Osteoblast (primary cell): ENCODE measurements around the gene LRRC53. TPM values are rescaled to one million over a fixed set of nuclear protein-coding genes. Genes with fewer than 3 reads are reported as not detected.

ENCODE experiments used
- DNase-seq: peaks from one replicate; pipeline ENCODE4 v3.0.0; 2011; ENCODE audit warnings: low spot score, mixed read lengths; ENCODE audit not compliant: insufficient read length; ENCODE audit errors: missing footprints
- H2AFZ ChIP-seq: 2 replicates; pipeline ENCODE4 v1.6.0; 2011; ENCODE audit warnings: mild to moderate bottlenecking, low read length
- H3K27ac ChIP-seq: 2 replicates; pipeline ENCODE4 v1.5.1; 2011; ENCODE audit warnings: mild to moderate bottlenecking, low read depth, low read length, moderate library complexity
- H3K27me3 ChIP-seq: 2 replicates; pipeline ENCODE4 v1.6.0; 2012; ENCODE audit warnings: mild to moderate bottlenecking, control low read depth, inconsistent platforms, low read length, moderate library complexity; ENCODE audit not compliant: insufficient read depth
- H3K36me3 ChIP-seq: 2 replicates; pipeline ENCODE4 v1.5.1; 2011; ENCODE audit warnings: mild to moderate bottlenecking, low read length, control low read depth, moderate library complexity; ENCODE audit not compliant: insufficient read depth
- H3K4me1 ChIP-seq: 2 replicates; pipeline ENCODE4 v1.5.1; 2011; ENCODE audit warnings: mild to moderate bottlenecking, low read length, control low read depth, moderate library complexity; ENCODE audit not compliant: insufficient read depth
- H3K4me2 ChIP-seq: 2 replicates; pipeline ENCODE4 v1.6.0; 2011; ENCODE audit warnings: mild to moderate bottlenecking, low read length; ENCODE audit not compliant: insufficient read depth
- H3K4me3 ChIP-seq: fragments of 200-600 bp; sonication (generic); 3 replicates; pipeline ENCODE4 v1.5.1; 2012; ENCODE audit warnings: mild to moderate bottlenecking, low read length, inconsistent platforms; ENCODE audit not compliant: insufficient read depth
- H3K79me2 ChIP-seq: 2 replicates; pipeline ENCODE4 v1.6.0; 2012; ENCODE audit warnings: mild to moderate bottlenecking, low read length, control low read depth, inconsistent platforms; ENCODE audit not compliant: insufficient read depth
- H3K9me3 ChIP-seq: 2 replicates; pipeline ENCODE4 v1.5.1; 2011; ENCODE audit warnings: low read depth, low read length, control low read depth
- H4K20me1 ChIP-seq: 2 replicates; pipeline ENCODE4 v1.6.0; 2012; ENCODE audit warnings: mild to moderate bottlenecking, low read length, control low read depth; ENCODE audit not compliant: insufficient read depth
- total RNA-seq: library from RNA; depleted of rRNA; stranded (reverse); fragments of >200 nt; gene quantifications from 2 replicates; pipeline ENCODE4 v1.2.3, GENCODE V29; 2012
- TF ChIP-seq, protein P1 (sequence below): IDR thresholded peaks from 2 replicates; pipeline ENCODE4 v1.5.1; 2011; ENCODE audit warnings: mild to moderate bottlenecking, low read depth, low read length, moderate library complexity; ENCODE audit errors: extremely low read depth

LRRC53 gene
- total RNA-seq, 1 donor: not detected

DNA sequence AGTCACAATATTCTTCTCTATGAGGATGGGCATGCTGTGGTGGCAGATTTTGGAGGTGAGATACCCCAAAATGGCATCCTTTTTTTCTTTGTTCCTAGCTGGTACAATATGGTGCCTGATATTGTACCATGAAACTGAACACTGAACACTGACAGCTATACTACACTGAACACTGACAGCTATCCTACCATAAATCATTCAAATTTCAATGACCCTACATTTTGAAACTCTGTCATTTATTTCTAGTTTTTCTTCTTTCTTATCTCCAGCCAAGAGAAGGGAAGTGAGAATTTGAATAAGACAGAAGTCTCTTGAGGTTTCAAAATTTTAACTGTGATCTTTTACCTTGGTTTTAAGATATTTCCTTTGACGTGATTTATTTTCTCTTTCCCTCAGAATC is 76.3 kb downstream of the LRRC53 start:
- H3K4me1 ChIP-seq: no peaks in the 10 kb centered on the region
- no peak for DNase-seq
- no peaks in the 10 kb centered on the region for H3K27me3 ChIP-seq
- no peaks in the 10 kb centered on the region for H4K20me1 ChIP-seq
- H3K4me3 ChIP-seq: no peak overlapping the region
- H3K36me3 ChIP-seq: no peaks in the 10 kb centered on the region
- no peaks in the 10 kb centered on the region for H3K9me3 ChIP-seq
- TF ChIP-seq, protein P1, sequence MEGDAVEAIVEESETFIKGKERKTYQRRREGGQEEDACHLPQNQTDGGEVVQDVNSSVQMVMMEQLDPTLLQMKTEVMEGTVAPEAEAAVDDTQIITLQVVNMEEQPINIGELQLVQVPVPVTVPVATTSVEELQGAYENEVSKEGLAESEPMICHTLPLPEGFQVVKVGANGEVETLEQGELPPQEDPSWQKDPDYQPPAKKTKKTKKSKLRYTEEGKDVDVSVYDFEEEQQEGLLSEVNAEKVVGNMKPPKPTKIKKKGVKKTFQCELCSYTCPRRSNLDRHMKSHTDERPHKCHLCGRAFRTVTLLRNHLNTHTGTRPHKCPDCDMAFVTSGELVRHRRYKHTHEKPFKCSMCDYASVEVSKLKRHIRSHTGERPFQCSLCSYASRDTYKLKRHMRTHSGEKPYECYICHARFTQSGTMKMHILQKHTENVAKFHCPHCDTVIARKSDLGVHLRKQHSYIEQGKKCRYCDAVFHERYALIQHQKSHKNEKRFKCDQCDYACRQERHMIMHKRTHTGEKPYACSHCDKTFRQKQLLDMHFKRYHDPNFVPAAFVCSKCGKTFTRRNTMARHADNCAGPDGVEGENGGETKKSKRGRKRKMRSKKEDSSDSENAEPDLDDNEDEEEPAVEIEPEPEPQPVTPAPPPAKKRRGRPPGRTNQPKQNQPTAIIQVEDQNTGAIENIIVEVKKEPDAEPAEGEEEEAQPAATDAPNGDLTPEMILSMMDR: no peak
- no peak overlapping the region for H2AFZ ChIP-seq
- no peak overlapping the region for H3K27ac ChIP-seq
- no peaks in the 10 kb centered on the region for H3K79me2 ChIP-seq
- no peak overlapping the region for H3K4me2 ChIP-seq

DNA sequence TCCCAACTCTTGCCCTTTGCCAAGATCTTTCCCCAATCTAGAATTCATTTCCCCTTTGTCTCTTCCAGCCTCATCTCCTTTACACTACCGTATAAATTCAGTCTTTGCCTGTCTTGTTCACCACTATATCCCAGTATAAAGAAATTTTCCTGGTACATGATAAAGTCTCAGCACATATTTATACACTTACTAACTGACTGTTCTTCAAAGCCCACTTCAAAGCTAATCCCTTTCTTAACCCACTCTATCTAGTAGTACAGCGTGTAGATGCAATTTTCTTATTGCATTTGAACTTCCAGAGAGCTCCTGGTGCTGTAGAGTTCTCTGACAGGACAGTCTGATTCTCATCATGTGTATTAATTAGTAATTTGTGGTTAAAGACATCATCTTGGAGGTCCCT is 78.1 kb downstream of the LRRC53 start:
- Histone ChIP-seq H3K4me1 (no peaks in the 10 kb centered on the region), H3K4me3 (no peak overlapping the region), H3K36me3 (no peaks in the 10 kb centered on the region), H3K4me2 (no peak overlapping the region), H3K27ac (no peak overlapping the region), H4K20me1 (no peaks in the 10 kb centered on the region), H3K27me3 (no peaks in the 10 kb centered on the region), H2AFZ (no peak overlapping the region), H3K79me2 (no peaks in the 10 kb centered on the region), H3K9me3 (no peaks in the 10 kb centered on the region)
- no peak for DNase-seq
- TF ChIP-seq, protein P1: no peak

DNA sequence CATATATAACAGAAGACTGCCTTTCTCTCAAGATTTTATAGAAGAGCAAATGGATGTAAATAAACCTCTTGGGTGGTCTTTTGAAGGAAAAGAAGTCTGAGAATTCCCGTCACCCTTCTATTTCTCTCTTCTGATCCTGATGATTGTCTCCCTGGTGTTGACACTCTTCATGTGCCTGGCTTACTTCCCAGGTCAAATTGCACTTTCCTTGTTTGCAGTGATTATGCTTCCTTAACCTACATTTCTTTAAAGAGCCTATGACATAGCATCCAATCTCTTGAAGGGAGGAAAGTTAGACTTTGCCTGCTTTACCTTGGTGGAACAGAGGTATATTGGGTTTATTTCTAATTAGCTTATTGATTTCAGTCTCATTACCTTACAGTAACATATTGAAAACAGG is 80.1 kb downstream of the LRRC53 start:
- TF ChIP-seq, protein P1: no peak
- H2AFZ ChIP-seq: no peak overlapping the region

DNA sequence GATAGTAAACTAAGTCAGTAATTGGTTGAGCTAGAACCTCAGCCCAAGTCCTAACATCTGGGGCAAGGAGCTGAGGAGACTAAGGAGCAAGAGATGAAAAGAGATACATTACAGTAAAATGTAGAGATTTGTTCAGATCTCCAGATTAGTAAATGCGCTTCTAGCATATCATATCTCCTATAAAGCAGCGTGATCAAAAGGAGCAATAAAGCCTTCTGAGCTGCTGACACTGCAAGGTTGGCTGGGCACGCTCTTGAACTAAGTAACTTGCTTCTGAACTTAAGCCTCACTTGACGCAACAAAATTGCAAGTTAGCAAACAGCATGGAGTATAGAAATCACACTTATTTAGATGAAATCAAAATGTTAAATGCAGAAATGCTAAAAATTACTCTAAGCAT is 80.9 kb downstream of the LRRC53 start:
- Histone ChIP-seq H3K4me2 (no peak overlapping the region), H3K27ac (no peak overlapping the region), H3K9me3 (no peaks in the 10 kb centered on the region), H4K20me1 (no peaks in the 10 kb centered on the region), H2AFZ (no peak overlapping the region), H3K79me2 (no peaks in the 10 kb centered on the region), H3K36me3 (no peaks in the 10 kb centered on the region), H3K4me1 (no peaks in the 10 kb centered on the region), H3K27me3 (no peaks in the 10 kb centered on the region), H3K4me3 (no peak overlapping the region)
- DNase-seq: no peak
- TF ChIP-seq, protein P1: no peak

More for the DNA sequence above, 80.1 kb downstream of the LRRC53 start:
- no peak overlapping the region for H3K27ac ChIP-seq
- H3K36me3 ChIP-seq: no peaks in the 10 kb centered on the region
- no peaks in the 10 kb centered on the region for H4K20me1 ChIP-seq
- no peaks in the 10 kb centered on the region for H3K79me2 ChIP-seq
- H3K27me3 ChIP-seq: no peaks in the 10 kb centered on the region
- no peaks in the 10 kb centered on the region for H3K4me1 ChIP-seq
- no peaks in the 10 kb centered on the region for H3K9me3 ChIP-seq
- H3K4me2 ChIP-seq: no peak overlapping the region
- no peak for DNase-seq
- H3K4me3 ChIP-seq: no peak overlapping the region
